Measurements from ENCODE around the gene FAT2. TPM values are rescaled to one million over a fixed set of nuclear protein-coding genes. Genes with fewer than 3 reads are reported as not detected.

The FAT2 gene
- polyA plus RNA-seq, 3 donors: under 0.01 to 0.12 (median 0.06) TPM

GRCh38 chr5:151615431-151615830 is 24.3 kb upstream of the FAT2 start:
- WGBS, 3 donors: 69 to 75% (median 71%) methylated on average over 4 of the region's 4 CpGs
- no peak overlapping the region for H3K27ac ChIP-seq (ENCODE audit: low read depth, low read length)

- 61 to 73% (median 63%) methylated on average over 7 of the region's 7 CpGs for WGBS, 3 donors
- no peak overlapping the region for H3K27ac ChIP-seq (ENCODE audit: low read depth, low read length)
Observed at GRCh38 chr5:151614565-151614964, 23.4 kb upstream of the FAT2 start.

DNA sequence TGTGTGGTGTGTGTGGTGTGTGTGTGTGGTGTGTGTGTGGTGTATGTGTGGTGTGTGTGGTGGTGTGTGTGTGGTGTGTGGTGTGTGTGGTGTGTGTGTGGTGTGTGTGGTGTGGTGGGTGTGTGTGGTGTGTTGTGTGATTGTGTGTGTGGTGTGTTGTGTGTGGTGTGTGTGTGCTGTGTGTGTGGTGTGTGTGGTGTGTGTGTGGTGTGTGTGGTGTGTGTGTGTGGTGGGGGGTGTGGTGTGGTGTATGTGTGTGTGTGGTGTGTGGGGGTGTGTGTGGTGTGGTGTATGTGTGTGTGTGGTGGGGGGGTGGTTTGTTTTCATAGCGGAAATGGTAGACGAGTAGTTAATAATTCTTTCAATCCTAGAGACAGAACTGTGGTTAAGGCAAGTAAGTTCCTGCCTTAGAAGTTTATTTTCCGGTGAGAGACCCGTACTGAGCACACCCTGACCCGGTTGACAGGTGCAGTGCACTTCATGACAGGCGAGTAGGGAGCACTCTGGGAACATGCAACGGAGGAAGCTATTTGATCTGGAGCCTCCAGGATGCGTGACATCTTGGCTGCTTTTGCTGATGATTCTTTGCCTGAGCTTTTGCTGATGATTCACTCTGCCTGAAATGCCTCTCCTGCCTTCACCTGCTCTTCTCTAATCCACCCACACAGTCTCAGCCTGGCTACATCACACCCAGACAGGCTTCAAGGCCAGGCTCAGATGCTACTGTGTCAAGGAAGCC is 21.7 kb upstream of the FAT2 start:
- WGBS, 3 donors: 26 to 45% (median 26%) methylated on average over 8 of the region's 8 CpGs
- H3K27ac ChIP-seq (ENCODE audit: low read depth, low read length): no peak overlapping the region

GRCh38 chr5:151611127-151611775 is 20.1 kb upstream of the FAT2 start:
- 94 to 97% (median 95%) methylated on average over 8 of the region's 8 CpGs for WGBS, 3 donors
- no peak overlapping the region for H3K27ac ChIP-seq (ENCODE audit: low read depth, low read length)

- H3K27ac ChIP-seq (ENCODE audit: low read depth, low read length): no peak overlapping the region
Observed at GRCh38 chr5:151608522-151608921, 17.4 kb upstream of the FAT2 start.

DNA sequence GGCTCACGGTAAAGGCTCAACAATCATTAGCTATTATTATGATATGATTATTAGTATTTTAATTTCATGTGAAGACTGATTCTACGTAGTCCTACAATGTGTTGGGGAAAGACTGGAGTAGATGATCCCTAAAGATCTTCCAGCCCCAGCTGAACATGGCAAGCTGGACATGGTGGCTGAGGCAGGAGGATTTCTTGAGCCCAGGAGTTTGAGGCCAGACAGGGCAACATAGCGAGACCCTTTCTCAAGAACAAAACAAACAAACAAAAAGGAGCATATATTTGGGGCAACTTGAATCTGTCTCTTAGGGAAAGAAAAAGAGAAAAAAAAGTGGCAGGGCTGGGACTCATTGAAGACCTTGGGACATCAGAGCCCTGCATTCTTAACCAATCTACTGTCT is 16.2 kb upstream of the FAT2 start:
- WGBS, 3 donors: 87 to 96% (median 95%) methylated on average over 3 of the region's 3 CpGs
- H3K27ac ChIP-seq (ENCODE audit: low read depth, low read length): no peak overlapping the region

- 57 to 72% (median 69%) methylated on average over 3 of the region's 3 CpGs for WGBS, 3 donors
- no peak overlapping the region for H3K27ac ChIP-seq (ENCODE audit: low read depth, low read length)
Observed at GRCh38 chr5:151605559-151605958, 14.4 kb upstream of the FAT2 start.

DNA sequence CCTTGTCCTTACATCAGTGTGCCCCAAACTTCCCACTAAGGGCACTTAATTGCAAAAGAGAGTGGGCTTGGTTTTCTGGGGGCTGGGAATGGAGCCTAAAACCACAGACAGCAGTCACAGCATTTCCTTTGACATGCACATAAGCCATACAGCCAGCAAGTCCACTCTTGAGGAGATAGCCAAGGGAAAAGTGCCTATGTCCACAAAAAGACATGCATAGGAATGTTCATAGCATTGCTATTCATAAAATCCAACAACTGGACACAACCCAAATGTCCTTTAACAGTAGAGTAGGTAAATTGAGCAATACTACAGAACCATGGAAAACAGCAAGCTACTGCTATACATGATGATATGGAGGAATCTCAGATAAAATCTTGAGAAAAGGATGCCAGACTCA is 11.7 kb upstream of the FAT2 start:
- H3K27ac ChIP-seq (ENCODE audit: low read depth, low read length): no peak overlapping the region

DNA sequence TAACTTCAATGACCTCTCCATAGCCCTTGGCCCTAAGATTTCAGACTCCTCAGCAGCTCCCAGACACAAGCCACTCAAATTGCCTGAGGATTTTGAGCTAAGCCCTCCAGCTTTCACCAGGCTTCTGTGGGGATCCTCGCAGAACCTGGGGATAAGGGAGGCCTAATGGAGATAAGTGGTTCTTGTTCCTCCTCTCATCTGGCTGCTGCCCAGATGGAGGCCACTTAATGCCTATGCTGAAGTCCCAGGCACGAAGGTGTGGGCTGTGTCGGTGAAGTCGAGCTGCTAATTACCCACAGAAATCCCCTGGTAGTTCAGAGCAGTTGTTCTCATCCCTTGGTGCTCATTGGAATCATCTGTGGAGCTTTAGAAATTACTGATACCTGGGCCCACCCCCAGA is 10.3 kb upstream of the FAT2 start:
- 81 to 87% (median 86%) methylated on average over 4 of the region's 4 CpGs for WGBS, 3 donors
- no peak overlapping the region for H3K27ac ChIP-seq (ENCODE audit: low read depth, low read length)

GRCh38 chr5:151600069-151600665 is 9.0 kb upstream of the FAT2 start:
- 91 to 93% (median 92%) methylated on average over 3 of the region's 3 CpGs for WGBS, 3 donors
- H3K27ac ChIP-seq (ENCODE audit: low read depth, low read length): no peak overlapping the region

- 48 to 78% (median 66%) methylated on average over 2 of the region's 2 CpGs for WGBS, 3 donors
- H3K27ac ChIP-seq (ENCODE audit: low read depth, low read length): no peak overlapping the region
Observed at GRCh38 chr5:151598984-151599383, 7.9 kb upstream of the FAT2 start.

DNA sequence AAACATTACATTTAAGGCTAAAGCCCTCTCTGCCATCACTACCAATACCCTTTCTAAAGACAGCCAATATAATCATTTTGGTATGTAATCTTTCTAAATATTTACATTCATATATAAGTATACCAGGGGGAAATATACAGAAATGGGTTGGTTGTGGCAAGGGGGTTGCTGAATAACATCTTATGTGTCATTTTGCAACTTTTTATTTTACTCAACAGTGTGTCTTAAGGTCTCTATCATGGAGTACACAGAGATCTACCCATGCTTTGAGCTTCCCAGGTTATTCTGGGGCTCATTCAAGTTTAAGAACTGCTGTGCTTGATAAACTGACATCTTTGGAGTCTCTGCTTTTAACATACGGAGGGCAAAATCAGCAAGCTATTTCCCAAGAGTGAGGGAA is 7.4 kb upstream of the FAT2 start:
- no peak overlapping the region for H3K27ac ChIP-seq (ENCODE audit: low read depth, low read length)
- 82 to 88% (median 82%) methylated on average over 1 of the region's 1 CpG for WGBS, 3 donors

DNA sequence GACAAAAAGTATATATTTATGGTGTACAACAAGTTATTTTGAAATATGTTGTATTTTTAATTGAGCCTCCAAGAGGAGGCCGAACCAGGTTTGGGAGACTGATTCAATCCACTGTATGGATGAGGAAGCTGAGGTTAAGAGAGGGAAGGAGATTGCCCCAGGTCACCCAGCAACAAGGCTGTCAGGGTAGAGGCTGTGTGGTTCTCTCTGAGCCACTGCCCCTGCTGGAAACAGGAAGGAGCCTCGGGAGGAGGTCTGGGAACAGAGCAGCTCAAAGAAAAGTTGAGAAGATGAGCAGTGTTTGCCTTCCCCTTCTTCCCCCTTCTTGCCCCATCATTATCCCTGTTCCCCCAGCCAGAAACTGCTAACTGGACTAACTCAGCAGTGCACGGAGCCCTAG is 6.6 kb upstream of the FAT2 start:
- H3K27ac ChIP-seq (ENCODE audit: low read depth, low read length): no peak overlapping the region
- WGBS, 3 donors: 66 to 77% (median 70%) methylated on average over 3 of the region's 3 CpGs

- WGBS, 3 donors: 63 to 78% (median 69%) methylated on average over 2 of the region's 2 CpGs
- no peak overlapping the region for H3K27ac ChIP-seq (ENCODE audit: low read depth, low read length)
Observed at GRCh38 chr5:151596828-151597539, 5.9 kb upstream of the FAT2 start.

DNA sequence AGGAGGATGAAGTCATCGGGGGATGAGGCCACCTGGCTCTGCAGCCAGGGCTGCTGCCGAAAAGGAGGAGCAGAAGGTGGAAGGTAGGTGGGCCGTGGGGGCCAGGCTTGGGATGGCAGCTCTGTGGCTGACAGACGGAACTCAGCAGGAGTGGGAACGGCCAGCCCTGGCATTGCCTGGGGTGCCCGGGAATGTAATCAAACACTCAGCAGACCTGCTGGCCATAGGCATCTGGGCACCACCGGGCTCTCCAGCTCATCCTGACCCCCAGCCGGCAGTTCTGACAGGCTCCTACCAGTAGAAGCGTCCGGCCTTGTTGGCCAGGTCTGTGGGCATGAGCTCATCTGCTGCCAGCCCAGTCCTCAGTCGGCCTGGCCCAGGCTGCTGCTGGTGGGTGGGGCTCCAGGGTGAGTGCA is 4.3 kb upstream of the FAT2 start:
- H3K27ac ChIP-seq (ENCODE audit: low read depth, low read length): no peak overlapping the region
- 82 to 87% (median 85%) methylated on average over 11 of the region's 11 CpGs for WGBS, 3 donors

DNA sequence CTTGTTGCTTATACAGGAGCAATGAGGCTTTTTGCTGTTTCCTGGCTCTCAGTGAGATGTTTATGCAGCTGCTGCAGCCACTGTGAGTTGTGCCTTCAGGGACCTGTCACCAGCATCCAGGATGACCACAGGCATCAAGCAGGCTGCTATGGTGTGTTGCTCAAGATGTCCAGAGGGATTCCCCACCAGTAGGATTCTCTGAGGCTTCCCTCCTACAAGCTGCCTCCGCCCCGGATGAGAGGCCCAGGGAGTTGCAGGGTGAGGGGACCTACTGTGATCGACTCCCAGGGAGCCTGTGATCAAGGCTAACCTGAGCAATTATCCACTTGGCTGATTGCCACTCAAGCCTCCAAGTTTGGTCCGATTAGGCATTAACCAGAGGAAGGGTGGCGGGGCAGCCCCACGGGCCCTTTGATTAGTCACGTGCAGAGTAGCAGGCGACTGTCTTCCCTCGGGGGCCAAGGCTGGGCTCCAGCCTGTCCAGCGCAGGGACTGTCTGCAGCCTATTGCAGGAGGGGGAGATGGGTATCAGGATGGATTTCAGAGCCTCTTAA is 1.8 kb upstream of the FAT2 start:
- 12 to 73% (median 64%) methylated on average over 10 of the region's 10 CpGs for WGBS, 3 donors
- H3K27ac ChIP-seq (ENCODE audit: low read depth, low read length): no peak overlapping the region

- no peak overlapping the region for H3K27ac ChIP-seq (ENCODE audit: low read depth, low read length)
- WGBS, 3 donors: 71 to 89% (median 73%) methylated on average over 6 of the region's 6 CpGs
Observed at GRCh38 chr5:151589878-151590570, 1.1 kb downstream of the FAT2 start.

- 92 to 93% (median 92%) methylated on average over 5 of the region's 5 CpGs for WGBS, 3 donors
- H3K27ac ChIP-seq (ENCODE audit: low read depth, low read length): no peak overlapping the region
Observed at GRCh38 chr5:151587796-151588555, 3.2 kb downstream of the FAT2 start.
